Spleen (tissue), 11 donors: ENCODE results near the gene DDR1. TPM values are rescaled to one million over a fixed set of nuclear protein-coding genes. Genes with fewer than 3 reads are reported as not detected.
"Not testable (repeated sequence)": the region's sequence is repeated elsewhere in the genome, so short reads cannot be mapped to it uniquely, and the experiment has no call there.

Source experiments
- DNase-seq: peaks from one replicate; pipeline ENCODE4 v3.0.0-alpha.2; 2020
- H3K27ac ChIP-seq, 8 donors: fragments of 200-600 bp; sonication (generic) in 7 of 8; 1 replicate in 4 of 8; 2 replicates in 4 of 8; pipeline versions ENCODE4 v1.5.0 to v1.8.0; 2016 to 2021; ENCODE audit warnings: inconsistent platforms in 4 of 8, mild to moderate bottlenecking in 4 of 8, moderate library complexity in 1 of 8
- H3K27me3 ChIP-seq, 7 donors: fragments of 200-600 bp; sonication (generic) in 6 of 7; replicated peaks in 1 of 7; 1 replicate in 4 of 7; 2 replicates in 3 of 7; pipeline versions ENCODE4 v1.5.0 to v1.8.0; 2016 to 2021; ENCODE audit warnings: inconsistent platforms in 3 of 7, mild to moderate bottlenecking in 1 of 7
- H3K36me3 ChIP-seq, 6 donors: fragments of 200-600 bp; sonication (generic) in 5 of 6; 1 replicate in 4 of 6; 2 replicates in 2 of 6; pipeline versions ENCODE4 v1.5.0 to v1.8.0; 2016 to 2021; ENCODE audit warnings: inconsistent platforms in 2 of 6
- H3K4me1 ChIP-seq, 6 donors: fragments of 200-600 bp; sonication (generic) in 5 of 6; 1 replicate in 3 of 6; 2 replicates in 3 of 6; pipeline versions ENCODE4 v1.5.0 to v1.8.0; 2016 to 2021; ENCODE audit warnings: inconsistent platforms in 3 of 6
- H3K4me3 ChIP-seq, 8 donors: fragments of 200-600 bp; sonication (generic) in 7 of 8; 1 replicate in 4 of 8; 2 replicates in 4 of 8; pipeline versions ENCODE4 v1.5.0 to v1.8.0; 2016 to 2021; ENCODE audit warnings: inconsistent platforms in 4 of 8, mild to moderate bottlenecking in 4 of 8, moderate library complexity in 2 of 8
- H3K9me3 ChIP-seq, 8 donors: fragments of 200-600 bp; sonication (generic) in 7 of 8; 1 replicate in 4 of 8; 2 replicates in 4 of 8; pipeline versions ENCODE4 v1.5.0 to v1.8.0; 2016 to 2021; ENCODE audit warnings: inconsistent platforms in 4 of 8
- CTCF ChIP-seq, 11 experiments: fragments of 200-600 bp in 7 of 11; fragments of 450-650 bp in 4 of 11; sonication (generic) in 4 of 11; IDR thresholded peaks in 8 of 11; conservative IDR thresholded peaks in 3 of 11; 1 replicate in 7 of 11; 2 replicates in 4 of 11; pipeline versions ENCODE4 v1.4.0 to v1.8.0; 2016 to 2021; ENCODE audit warnings: antibody characterized with exemption in 11 of 11, inconsistent platforms in 4 of 11, mild to moderate bottlenecking in 1 of 11
- POLR2A ChIP-seq, 3 donors: fragments of 450-650 bp; IDR thresholded peaks; one replicate each; pipeline ENCODE4 v1.5.1; 2017; ENCODE audit warnings: antibody characterized with exemption in 3 of 3, mild to moderate bottlenecking in 1 of 3
- POLR2AphosphoS5 ChIP-seq, 3 donors: sonication (generic); formaldehyde crosslinking; IDR thresholded peaks; one replicate each; pipeline ENCODE4 v1.5.1; 2017; ENCODE audit warnings: antibody characterized with exemption in 3 of 3
- WGBS, 5 donors: extraction: QIAGEN DNeasy Blood & Tissue Kit in 3 of 5; methylation state at CpG; one replicate each; pipeline versions ENCODE4 v1.1.5 to v1.1.7; 2013 to 2018; 5-methylcytosine and 5-hydroxymethylcytosine counted together
- intact Hi-C: fragments of 100-400 bp; cut with DNase I; formaldehyde crosslinking; loops from one replicate; pipeline ENCODE4 v1.15.0; 2023; ENCODE audit warnings: low total_unique reads
- polyA plus RNA-seq, 3 donors: library from polyadenylated mRNA; stranded (reverse); fragments of 200-250 nt; gene quantifications; one replicate each; pipeline ENCODE4 v1.2.1, GENCODE V29; 2013
- total RNA-seq, 7 donors: library from RNA; depleted of rRNA in 3 of 7; stranded (reverse); fragments of >200 nt in 3 of 7; fragmentation: NEBNext Ultra II Directional in 4 of 7; extraction: Animal tissue kit (Norgen Biotek cat#: 25700) in 4 of 7; gene quantifications; one replicate each; pipeline versions ENCODE4 v1.1.0 to v1.2.1, GENCODE V29; 2016 to 2021
- donor health status: healthy with polysubstance abuse.
- donor health status: DM: no; HTN: no; CAD: no; lungs with moderate emphysema.
- donor health status: DM: no; HTN: no; CAD: no.
- donor health status: Bipolar disorder and iron deficiency.
- donor health status: healthy.
- donor health status: DM: no; HTN: no; CAD: no.
- donor health status: DM: yes; HTN: yes; CAD: no.

DDR1 gene
- total and polyA plus RNA-seq, 10 donors: 5.0 to 37.1 (median 17.4) TPM

GRCh38 chr6:30857549-30857948 is 26.8 kb upstream of the DDR1 start:
- H3K4me1 ChIP-seq: no peaks in the 10 kb centered on the region
- WGBS, 5 donors: 44 to 55% (median 53%) methylated on average over 5 of the region's 5 CpGs
- no peak overlapping the region for H3K27ac ChIP-seq
- no peak overlapping the region for H3K4me3 ChIP-seq
- peaks cover 0 to 15% (median 13%) of the 10 kb centered on the region in 8 donors for H3K9me3 ChIP-seq
- DNase-seq: no peak
- H3K27me3 ChIP-seq: peaks cover 0 to 4% (median 0%) of the 10 kb centered on the region in 7 donors
- TF ChIP-seq POLR2A (IDR thresholded peaks at IDR 0.05) (no peak), POLR2AphosphoS5 (IDR thresholded peaks at IDR 0.05) (no peak), CTCF (IDR thresholded peaks at IDR 0.05 in 8 of 11, conservative IDR thresholded peaks at IDR 0.05 in 3 of 11) (no peak)
- intact Hi-C loops: no loop called here
- H3K36me3 ChIP-seq: no peaks in the 10 kb centered on the region

- H3K27me3 ChIP-seq, intact Hi-C loops, H3K4me3 ChIP-seq, H3K4me1 ChIP-seq, H3K36me3 ChIP-seq, DNase-seq, H3K27ac ChIP-seq: not testable (repeated sequence)
- H3K9me3 ChIP-seq: peaks cover 0 to 14% (median 13%) of the 10 kb centered on the region in 8 donors
- 90 to 100% (median 97%) methylated on average over 4 of the region's 4 CpGs for WGBS, 5 donors
Observed at GRCh38 chr6:30859726-30860125, 24.6 kb upstream of the DDR1 start.

GRCh38 chr6:30861257-30862048 is 22.9 kb upstream of the DDR1 start:
- DNase-seq: no peak
- intact Hi-C loops: no loop called here
- 65 to 77% (median 75%) methylated on average over 3 of the region's 3 CpGs for WGBS, 5 donors
- no peak overlapping the region for H3K27ac ChIP-seq
- H3K27me3 ChIP-seq: peaks cover 0 to 3% (median 0%) of the 10 kb centered on the region in 7 donors
- H3K9me3 ChIP-seq: peaks cover 0 to 14% (median 13%) of the 10 kb centered on the region in 8 donors
- TF ChIP-seq POLR2AphosphoS5 (IDR thresholded peaks at IDR 0.05) (no peak), POLR2A (IDR thresholded peaks at IDR 0.05) (no peak), CTCF (IDR thresholded peaks at IDR 0.05 in 8 of 11, conservative IDR thresholded peaks at IDR 0.05 in 3 of 11) (no peak)
- H3K36me3 ChIP-seq: no peaks in the 10 kb centered on the region
- no peak overlapping the region for H3K4me3 ChIP-seq
- no peaks in the 10 kb centered on the region for H3K4me1 ChIP-seq

GRCh38 chr6:30862156-30862875 is 22.0 kb upstream of the DDR1 start:
- Histone ChIP-seq H3K36me3 (no peaks in the 10 kb centered on the region), H3K4me1 (no peaks in the 10 kb centered on the region), H3K9me3 (peaks cover 0 to 14% (median 13%) of the 10 kb centered on the region in 8 donors), H3K4me3 (no peak overlapping the region), H3K27ac (peak overlapping the region in 1 of 8 donors; percentile 3), H3K27me3 (no peaks in the 10 kb centered on the region)
- 52 to 78% (median 72%) methylated on average over 10 of the region's 10 CpGs for WGBS, 5 donors
- TF ChIP-seq POLR2AphosphoS5 (IDR thresholded peaks at IDR 0.05) (no peak), POLR2A (IDR thresholded peaks at IDR 0.05) (no peak), CTCF (IDR thresholded peaks at IDR 0.05 in 8 of 11, conservative IDR thresholded peaks at IDR 0.05 in 3 of 11) (no peak)
- no peak for DNase-seq
- intact Hi-C loops: no loop called here
